Mammary microvascular endothelial cell (primary cell): Measurements from ENCODE around the gene SLX4. TPM values are rescaled to one million over a fixed set of nuclear protein-coding genes. Genes with fewer than 3 reads are reported as not detected.

Source experiments
- total RNA-seq: library from RNA; depleted of rRNA; stranded (reverse); fragments of >200 nt; gene quantifications from 2 replicates; pipeline ENCODE4 v1.2.3, GENCODE V29; 2015

SLX4 gene
- 4.6 and 5.4 TPM in 2 replicates for total RNA-seq

GRCh38 chr16:3611146-3611975, at the start of gene SLX4:
Gene SLX4, minus strand, starts transcription at chr16:3611606. Its CDS starts 2,642 bp downstream, at chr16:3608964.

GRCh38 chr16:3654249-3654991, 43.0 kb upstream of the SLX4 start, which contains the start of gene DNASE1:
Gene DNASE1, plus strand, starts transcription at chr16:3654691. Its CDS starts 683 bp downstream, at chr16:3655374.

GRCh38 chr16:3577302-3577752, 34.1 kb downstream of the SLX4 start, which contains the start of gene NLRC3:
Gene NLRC3, minus strand, starts transcription at chr16:3577403. Its CDS starts 12,367 bp downstream, at chr16:3565036.

Other genes with a start within 250 kb of the SLX4 start
- 6.1 and 6.9 TPM in 2 replicates for gene ZSCAN32, start 210.6 kb downstream of the SLX4 start, total RNA-seq
- 6.2 and 9.5 TPM in 2 replicates for gene ZNF174, start 210.4 kb downstream of the SLX4 start, total RNA-seq
- gene ZNF597, start 168.1 kb downstream of the SLX4 start, total RNA-seq: 1.3 and 1.5 TPM in 2 replicates
- 19.7 and 55.0 TPM in 2 replicates for gene NAA60, start 167.9 kb downstream of the SLX4 start, total RNA-seq
- not detected in 2 replicates for gene C16orf90, start 116.1 kb downstream of the SLX4 start, total RNA-seq
- 7.6 and 8.7 TPM in 2 replicates for gene CLUAP1, start 110.6 kb downstream of the SLX4 start, total RNA-seq
- gene NLRC3, start 34.2 kb downstream of the SLX4 start, total RNA-seq: 1.6 and 1.7 TPM in 2 replicates
- 5.9 and 6.9 TPM in 2 replicates for gene DNASE1, start 43.1 kb upstream of the SLX4 start, total RNA-seq
- 99.3 and 130 TPM in 2 replicates for gene TRAP1, start 105.9 kb upstream of the SLX4 start, total RNA-seq